GM13976 (cell line): ENCODE data around the gene ALK.
"Not testable (repeated sequence)": the region's sequence is repeated elsewhere in the genome, so short reads cannot be mapped to it uniquely, and the experiment has no call there.

Experiments
- DNase-seq: peaks from one replicate; pipeline ENCODE4 v3.0.0; 2012; ENCODE audit warnings: low spot score
- in situ Hi-C: fragments of 300-500 bp; cut with MboI; formaldehyde crosslinking; loops from one replicate; pipeline ENCODE4 v1.12.0; 2022; ENCODE audit warnings: low sequenced_read_pairs, mixed read lengths, inconsistent platforms; ENCODE audit not compliant: unreplicated experiment
- TF ChIP-seq, protein P1 (sequence below): IDR thresholded peaks from 2 replicates; pipeline ENCODE4 v1.5.1; 2012; ENCODE audit warnings: borderline replicate concordance, mild to moderate bottlenecking; ENCODE audit not compliant: insufficient read depth; ENCODE audit errors: extremely low read depth, missing control alignments, control extremely low read depth

ALK gene

DNA sequence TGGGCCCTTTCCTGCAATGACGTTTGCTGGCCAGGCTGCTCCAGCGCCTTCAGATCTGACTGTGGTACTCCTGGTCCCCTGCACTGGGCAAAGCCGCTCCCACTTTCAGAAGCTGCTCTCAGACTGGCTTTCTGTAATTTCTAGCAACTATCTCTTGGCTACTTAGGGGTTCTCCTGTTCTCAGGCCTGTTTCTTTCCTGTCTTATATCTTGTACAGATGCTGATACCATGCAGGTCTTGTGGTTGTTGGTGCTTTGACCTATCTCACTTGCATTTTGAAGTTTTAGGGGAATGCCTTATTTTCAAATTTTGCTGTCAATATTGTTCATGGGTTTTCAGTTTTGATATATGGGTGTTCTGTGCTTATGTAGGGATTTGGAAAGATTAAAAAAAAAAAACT is 660.4 kb downstream of the ALK start:
- TF ChIP-seq, protein P1, sequence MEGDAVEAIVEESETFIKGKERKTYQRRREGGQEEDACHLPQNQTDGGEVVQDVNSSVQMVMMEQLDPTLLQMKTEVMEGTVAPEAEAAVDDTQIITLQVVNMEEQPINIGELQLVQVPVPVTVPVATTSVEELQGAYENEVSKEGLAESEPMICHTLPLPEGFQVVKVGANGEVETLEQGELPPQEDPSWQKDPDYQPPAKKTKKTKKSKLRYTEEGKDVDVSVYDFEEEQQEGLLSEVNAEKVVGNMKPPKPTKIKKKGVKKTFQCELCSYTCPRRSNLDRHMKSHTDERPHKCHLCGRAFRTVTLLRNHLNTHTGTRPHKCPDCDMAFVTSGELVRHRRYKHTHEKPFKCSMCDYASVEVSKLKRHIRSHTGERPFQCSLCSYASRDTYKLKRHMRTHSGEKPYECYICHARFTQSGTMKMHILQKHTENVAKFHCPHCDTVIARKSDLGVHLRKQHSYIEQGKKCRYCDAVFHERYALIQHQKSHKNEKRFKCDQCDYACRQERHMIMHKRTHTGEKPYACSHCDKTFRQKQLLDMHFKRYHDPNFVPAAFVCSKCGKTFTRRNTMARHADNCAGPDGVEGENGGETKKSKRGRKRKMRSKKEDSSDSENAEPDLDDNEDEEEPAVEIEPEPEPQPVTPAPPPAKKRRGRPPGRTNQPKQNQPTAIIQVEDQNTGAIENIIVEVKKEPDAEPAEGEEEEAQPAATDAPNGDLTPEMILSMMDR, result no peak
- in situ Hi-C loops, result no loop called here
- no peak for DNase-seq

DNA sequence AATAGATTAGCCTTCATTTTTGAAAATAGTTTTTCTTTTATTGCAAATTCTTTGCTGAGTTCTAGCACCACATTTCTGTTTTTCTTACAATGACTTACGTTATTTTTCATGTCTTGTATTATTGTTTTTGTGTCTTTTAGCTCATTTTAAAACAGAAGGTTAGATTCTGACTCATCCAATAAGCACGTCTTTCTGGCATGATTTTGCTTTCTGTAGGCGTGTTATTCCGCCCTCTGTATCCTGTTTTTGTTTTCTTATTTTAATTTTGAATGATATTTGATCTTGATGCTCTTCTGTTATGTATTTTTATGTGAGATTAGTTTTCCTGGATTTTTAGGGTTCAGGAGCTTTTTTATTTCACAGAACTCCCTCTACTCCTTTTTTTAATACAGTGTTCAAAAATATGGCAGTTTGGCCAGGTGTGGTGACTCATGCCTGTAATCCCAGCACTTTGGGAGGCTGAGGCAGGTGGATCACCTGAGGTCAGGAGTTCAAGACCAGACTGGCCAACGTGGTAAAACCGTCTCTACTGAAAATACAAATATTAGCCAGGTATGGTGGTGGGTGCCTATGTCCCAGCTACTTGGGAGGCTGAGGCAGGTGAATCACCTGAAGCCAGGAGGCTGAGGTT is 661.1 kb downstream of the ALK start:
- DNase-seq, result no peak
- TF ChIP-seq, protein P1, result no peak
- in situ Hi-C loops, result no loop called here

DNA sequence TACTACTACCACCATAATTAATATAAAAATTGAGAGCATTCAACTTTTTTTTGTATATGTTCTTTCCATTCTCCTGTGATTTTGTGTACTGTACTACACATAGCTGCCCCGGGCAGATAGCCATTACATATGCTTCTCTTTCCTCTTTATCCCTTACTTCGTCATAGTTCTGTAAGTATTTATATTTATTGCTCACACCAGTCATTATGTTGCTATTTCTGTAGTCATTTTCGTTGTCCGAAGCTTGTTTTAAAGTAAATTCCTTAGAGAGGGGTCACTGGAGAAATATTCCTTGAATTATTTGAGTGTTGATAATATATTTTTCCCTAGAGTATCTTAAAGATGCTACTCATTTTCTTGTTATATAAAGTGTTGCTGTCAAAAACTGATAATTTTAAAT is 662.2 kb downstream of the ALK start:
- TF ChIP-seq, protein P1, result no peak
- no peak for DNase-seq
- in situ Hi-C loops, result no loop called here

DNA sequence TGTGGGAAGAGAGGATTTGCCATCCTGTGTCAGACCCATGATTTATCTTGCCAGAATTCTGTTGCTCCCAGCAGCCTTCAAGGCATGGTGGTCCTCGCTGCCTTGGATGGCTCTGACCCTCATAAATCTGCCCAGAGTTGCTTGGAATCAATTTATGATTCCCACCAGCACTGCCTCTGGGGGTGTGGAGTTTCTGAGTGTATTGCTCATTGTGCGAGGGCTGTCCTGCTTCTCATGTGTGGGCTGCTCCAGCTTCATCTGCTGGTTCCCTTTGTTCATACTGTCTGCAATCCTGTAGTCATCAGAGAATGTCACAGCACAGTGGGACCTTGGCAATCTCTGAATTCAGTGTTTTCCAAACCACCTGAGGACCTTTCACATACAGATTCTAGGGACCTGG is 666.4 kb downstream of the ALK start:
- TF ChIP-seq, protein P1, result no peak
- no peak for DNase-seq
- in situ Hi-C loops, result no loop called here

DNA sequence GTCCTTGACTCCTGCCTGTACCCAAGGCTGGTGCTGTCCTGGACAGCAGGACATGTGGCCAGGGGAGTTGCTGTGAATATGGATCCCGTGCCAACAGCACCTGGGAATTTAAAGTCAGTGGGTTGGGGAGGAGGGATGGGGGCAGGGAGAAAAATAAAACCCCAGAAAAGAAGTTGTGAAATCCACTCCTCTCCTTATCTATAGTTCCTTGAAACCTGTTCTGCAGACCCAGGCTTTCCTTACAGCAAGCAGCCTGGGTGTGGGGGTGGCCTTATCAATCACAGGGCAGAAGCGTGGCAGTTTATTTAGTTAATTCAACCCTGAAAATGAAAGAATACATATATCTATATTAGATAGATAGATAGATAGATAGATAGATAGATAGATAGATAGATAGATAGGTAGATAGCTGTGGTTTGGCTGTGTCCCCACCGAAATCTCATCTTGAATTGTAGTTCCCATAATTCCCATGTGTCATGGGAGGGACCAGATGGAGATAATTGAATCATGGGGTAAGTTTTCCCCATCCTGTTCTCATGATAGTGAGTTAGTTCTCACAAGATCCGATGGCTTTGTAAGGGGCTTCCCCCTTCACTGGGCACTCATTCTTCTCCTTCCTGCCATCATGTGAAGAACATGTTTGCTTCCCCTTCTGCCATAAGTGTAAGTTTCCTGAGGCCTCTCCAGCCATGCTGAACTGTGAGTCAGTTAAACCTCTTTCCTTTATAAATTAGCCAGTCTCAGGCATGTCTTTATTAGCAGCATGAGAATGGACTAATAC is 667.7 kb downstream of the ALK start:
- DNase-seq, in situ Hi-C loops: not testable (repeated sequence)

DNA sequence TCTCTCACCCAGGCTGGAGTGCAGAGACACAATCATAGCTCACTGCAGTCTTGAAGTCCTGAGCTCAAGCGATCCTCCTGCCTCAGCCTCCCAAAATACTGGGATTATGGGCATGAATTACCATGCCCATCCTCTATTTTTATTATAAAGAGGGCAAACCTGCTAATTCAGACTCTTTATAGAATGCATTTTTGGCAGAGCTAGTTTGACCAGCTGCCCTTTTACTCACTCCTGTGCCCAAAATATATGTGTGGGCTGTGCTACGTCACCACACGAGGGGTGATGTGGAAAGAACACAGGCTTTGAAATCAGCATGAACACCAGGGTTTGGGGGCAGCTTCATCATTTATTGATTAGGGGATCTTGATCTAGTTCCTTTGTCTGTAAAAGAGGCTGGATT is 668.4 kb downstream of the ALK start:
- TF ChIP-seq, protein P1, result no peak
- in situ Hi-C loops, result no loop called here
- no peak for DNase-seq

DNA sequence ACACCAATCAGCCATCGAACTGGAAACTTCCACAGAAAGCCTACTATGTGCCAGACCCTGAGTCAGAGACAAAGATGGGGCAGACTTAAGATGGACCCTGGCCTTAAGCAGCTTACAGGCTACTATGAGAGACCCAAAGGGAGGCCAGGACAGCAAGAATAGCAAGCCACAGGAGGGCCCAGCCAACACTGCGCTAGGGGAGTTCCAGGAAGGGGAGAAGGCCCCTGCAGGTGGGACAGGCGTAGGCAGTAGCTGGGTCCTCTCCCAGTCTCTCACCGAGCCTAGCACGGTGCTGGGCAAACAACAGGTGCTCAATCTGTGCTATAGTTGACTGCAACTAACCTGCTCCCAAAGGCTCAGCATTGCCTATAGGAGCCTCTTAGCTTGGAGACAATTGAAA is 670.0 kb downstream of the ALK start:
- in situ Hi-C loops, result no loop called here
- TF ChIP-seq, protein P1, result no peak
- no peak for DNase-seq
